ENCODE data around the gene PRG2.

Gene PRG2

GRCh38 chr11:57390535-57390934 lies at the start of gene PRG2:
Gene PRG2 (minus strand): TSS chr11:57390650. CDS start chr11:57389944, 706 bp downstream.
- no peak for DNase-seq (ENCODE audit: low read depth)

GRCh38 chr11:57439786-57440185 lies 49.3 kb upstream of the PRG2 start:
- DNase-seq (ENCODE audit: low read depth): no peak

- DNase-seq (ENCODE audit: low read depth): no peak
These were observed 48.2 kb upstream of the PRG2 start for GRCh38 chr11:57438345-57439285.

- no peak for DNase-seq (ENCODE audit: low read depth)
These were observed 45.6 kb upstream of the PRG2 start for GRCh38 chr11:57436031-57436430.

- no peak for DNase-seq (ENCODE audit: low read depth)
These were observed 44.4 kb upstream of the PRG2 start for GRCh38 chr11:57434640-57435546.

GRCh38 chr11:57432714-57433163 lies 42.3 kb upstream of the PRG2 start:
- no peak for DNase-seq (ENCODE audit: low read depth)

GRCh38 chr11:57432149-57432561 lies 41.7 kb upstream of the PRG2 start:
- no peak for DNase-seq (ENCODE audit: low read depth)

GRCh38 chr11:57430952-57431351 lies 40.5 kb upstream of the PRG2 start:
- no peak for DNase-seq (ENCODE audit: low read depth)

GRCh38 chr11:57429946-57430345 lies 39.5 kb upstream of the PRG2 start:
- DNase-seq (ENCODE audit: low read depth): no peak

GRCh38 chr11:57428643-57429042 lies 38.2 kb upstream of the PRG2 start:
- DNase-seq (ENCODE audit: low read depth): no peak

GRCh38 chr11:57427727-57428082 lies 37.3 kb upstream of the PRG2 start:
- DNase-seq (ENCODE audit: low read depth): no peak

- DNase-seq (ENCODE audit: low read depth): peak; percentile 45
These were observed 36.7 kb upstream of the PRG2 start, which contains the start of gene SLC43A3 for GRCh38 chr11:57426929-57427726. Gene SLC43A3 (minus strand): TSS chr11:57427121. CDS start chr11:57426172, 949 bp downstream.

- no peak for DNase-seq (ENCODE audit: low read depth)
These were observed 36.0 kb upstream of the PRG2 start for GRCh38 chr11:57426439-57426928.

- DNase-seq (ENCODE audit: low read depth): no peak
These were observed 35.4 kb upstream of the PRG2 start for GRCh38 chr11:57425565-57426438.

- DNase-seq (ENCODE audit: low read depth): peak; percentile 50
These were observed 34.5 kb upstream of the PRG2 start for GRCh38 chr11:57424792-57425564.

GRCh38 chr11:57424137-57424791 lies 33.8 kb upstream of the PRG2 start:
- no peak for DNase-seq (ENCODE audit: low read depth)

- no peak for DNase-seq (ENCODE audit: low read depth)
These were observed 32.2 kb upstream of the PRG2 start for GRCh38 chr11:57422669-57423068.

- no peak for DNase-seq (ENCODE audit: low read depth)
These were observed 31.4 kb upstream of the PRG2 start for GRCh38 chr11:57421805-57422204.

GRCh38 chr11:57421066-57421465 lies 30.6 kb upstream of the PRG2 start:
- no peak for DNase-seq (ENCODE audit: low read depth)

Data from stimulated activated CD8-positive, alpha-beta memory T cell treated with anti-CD3 and anti-CD28 coated beads, Interleukin-15, amount 100 ng/mL, for 24 hours (primary cell).